HEK293T (cell line): Measurements from ENCODE around the gene DCDC2B.

Source experiments
- BHLHE40 ChIP-seq: fragments of 450-650 bp; IDR thresholded peaks from 2 replicates; pipeline ENCODE4 v1.6.1; 2016; ENCODE audit warnings: mild to moderate bottlenecking, moderate library complexity, borderline replicate concordance
- ELF4 ChIP-seq: fragments of 450-650 bp; IDR thresholded peaks from 2 replicates; pipeline ENCODE4 v1.6.1; 2017; ENCODE audit warnings: antibody characterized with exemption
- FOXK2 ChIP-seq: fragments of 450-650 bp; IDR thresholded peaks from 2 replicates; pipeline ENCODE4 v1.6.1; 2016; ENCODE audit warnings: mild to moderate bottlenecking
- FOXM1 ChIP-seq: fragments of 450-650 bp; IDR thresholded peaks from 2 replicates; pipeline ENCODE4 v1.6.1; 2017; ENCODE audit warnings: mild to moderate bottlenecking, borderline replicate concordance
- LEF1 ChIP-seq: fragments of 450-650 bp; IDR thresholded peaks from 2 replicates; pipeline ENCODE4 v1.6.1; 2017; ENCODE audit warnings: mild to moderate bottlenecking, borderline replicate concordance
- SUZ12 ChIP-seq: fragments of 450-650 bp; IDR thresholded peaks from 2 replicates; pipeline ENCODE4 v1.6.1; 2016; ENCODE audit warnings: mild to moderate bottlenecking
- TARDBP ChIP-seq: fragments of 450-650 bp; IDR thresholded peaks from 2 replicates; pipeline ENCODE4 v1.6.1; 2016

DNA sequence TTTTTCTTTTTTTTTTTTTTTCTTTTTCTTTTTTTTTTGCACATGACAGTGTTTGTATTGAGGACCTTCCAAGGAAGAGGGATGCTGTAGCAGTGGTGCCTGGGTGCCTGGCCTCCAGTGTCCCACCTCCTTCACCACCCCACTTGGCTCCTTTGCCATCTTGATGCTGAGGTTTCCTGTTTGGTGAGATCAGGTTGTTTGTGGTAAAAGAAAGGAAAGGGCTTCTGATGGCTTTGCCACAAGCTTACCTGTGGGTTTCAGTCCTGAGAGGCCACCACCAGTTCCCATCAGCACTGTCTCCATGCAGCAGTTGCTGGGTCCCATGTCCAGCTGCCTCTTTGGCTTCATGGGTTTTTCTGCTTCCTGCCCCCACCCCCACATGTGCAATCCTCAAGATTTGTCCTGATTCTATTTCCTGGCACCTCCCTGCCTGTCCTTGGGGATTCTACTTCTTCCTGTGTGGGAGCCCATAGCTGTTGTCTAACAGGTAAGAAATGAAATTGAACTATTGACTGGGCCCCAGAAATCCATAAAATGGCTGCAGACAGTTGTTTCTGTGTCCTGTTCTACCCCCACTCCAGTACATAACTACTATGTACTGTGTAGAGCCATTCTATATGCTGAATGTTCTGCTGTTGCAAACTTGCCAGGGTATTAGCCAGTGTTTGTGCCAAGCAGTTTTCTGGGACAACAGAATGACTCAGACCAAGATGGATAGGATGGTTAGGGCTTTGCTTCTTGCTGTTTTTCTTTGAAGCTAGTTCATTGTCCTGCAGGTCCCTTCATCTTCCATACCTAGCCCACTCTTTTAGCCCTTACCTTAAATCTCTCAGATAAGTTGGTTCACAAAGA, 12.7 kb upstream of the DCDC2B start:
- TF ChIP-seq BHLHE40 (no peak), ELF4 (no peak), FOXK2 (no peak), FOXM1 (no peak), TARDBP (no peak), LEF1 (no peak), SUZ12 (no peak)
